ENCODE data around the gene KCNH2. TPM values are rescaled to one million over a fixed set of nuclear protein-coding genes. Genes with fewer than 3 reads are reported as not detected.
A peak's percentile ranks its signal among the peaks of the same experiment; 100 is the strongest.

KCNH2 gene
- total RNA-seq, 4 donors from 2014 or later, result 2.4 to 8.5 (median 3.4) TPM

- DNase-seq, result peak in 2 of 3 donors; percentile 26 to 31
Measured at GRCh38 chr7:150944066-150945042, 33.8 kb downstream of the KCNH2 start.

GRCh38 chr7:150943453-150943814, 34.7 kb downstream of the KCNH2 start:
- peak in 2 of 3 donors; percentile 23 to 31 for DNase-seq
- Histone ChIP-seq H3K4me1 (peaks cover 0 to 15% (median 4%) of the 10 kb centered on the region in 4 donors), H3K4me3 (no peak overlapping the region), H3K9me3 (no peaks in the 10 kb centered on the region), H3K27me3 (no peaks in the 10 kb centered on the region), H3K36me3 (no peaks in the 10 kb centered on the region), H3K27ac (no peak overlapping the region)
- no peak for TF ChIP-seq POLR2A (IDR thresholded peaks at IDR 0.05)
- no peak for TF ChIP-seq CTCF (IDR thresholded peaks at IDR 0.05)

More at GRCh38 chr7:150944066-150945042, 33.8 kb downstream of the KCNH2 start:
- Histone ChIP-seq H3K27me3 (no peaks in the 10 kb centered on the region), H3K27ac (no peak overlapping the region), H3K4me3 (no peak overlapping the region), H3K36me3 (no peaks in the 10 kb centered on the region), H3K9me3 (no peaks in the 10 kb centered on the region), H3K4me1 (peaks cover 0 to 13% (median 4%) of the 10 kb centered on the region in 4 donors)
- TF ChIP-seq POLR2A (IDR thresholded peaks at IDR 0.05), result no peak
- no peak for TF ChIP-seq CTCF (IDR thresholded peaks at IDR 0.05)

- peaks cover 0 to 21% (median 5%) of the 10 kb centered on the region in 4 donors for H3K4me1 ChIP-seq
- DNase-seq, result peak in 2 of 3 donors; percentile 41 to 44
- no peaks in the 10 kb centered on the region for H3K36me3 ChIP-seq
- H3K27ac ChIP-seq, result no peak overlapping the region
- TF ChIP-seq CTCF (IDR thresholded peaks at IDR 0.05) (no peak), POLR2A (IDR thresholded peaks at IDR 0.05) (no peak)
- H3K4me3 ChIP-seq, result no peak overlapping the region
- no peaks in the 10 kb centered on the region for H3K27me3 ChIP-seq
- no peaks in the 10 kb centered on the region for H3K9me3 ChIP-seq
Measured at GRCh38 chr7:150942591-150943452, 35.3 kb downstream of the KCNH2 start.

GRCh38 chr7:150942001-150942590, 36.0 kb downstream of the KCNH2 start:
- Histone ChIP-seq H3K9me3 (no peaks in the 10 kb centered on the region), H3K4me1 (peaks cover 0 to 26% (median 6%) of the 10 kb centered on the region in 4 donors), H3K36me3 (no peaks in the 10 kb centered on the region), H3K27me3 (no peaks in the 10 kb centered on the region), H3K27ac (no peak overlapping the region), H3K4me3 (no peak overlapping the region)
- no peak for TF ChIP-seq POLR2A (IDR thresholded peaks at IDR 0.05)
- TF ChIP-seq CTCF (IDR thresholded peaks at IDR 0.05), result no peak
- DNase-seq, result peak; percentile 60 to 76 (median 69)

GRCh38 chr7:150941351-150942000, 36.6 kb downstream of the KCNH2 start:
- H3K27ac ChIP-seq, result no peak overlapping the region
- H3K4me1 ChIP-seq, result peaks cover 0 to 26% (median 6%) of the 10 kb centered on the region in 4 donors
- H3K36me3 ChIP-seq, result no peaks in the 10 kb centered on the region
- H3K9me3 ChIP-seq, result no peaks in the 10 kb centered on the region
- TF ChIP-seq POLR2A (IDR thresholded peaks at IDR 0.05) (no peak), CTCF (IDR thresholded peaks at IDR 0.05) (no peak)
- DNase-seq, result peak in 2 of 3 donors; percentile 15 to 41
- H3K27me3 ChIP-seq, result no peaks in the 10 kb centered on the region
- no peak overlapping the region for H3K4me3 ChIP-seq
